A549 (cell line): Measurements from ENCODE around the gene GNG4. TPM values are rescaled to one million over a fixed set of nuclear protein-coding genes. Genes with fewer than 3 reads are reported as not detected.

Experiments used
- ATAC-seq, 2 experiments: fragments of 200-7000 bp in 1 of 2; fragments of >200 bp in 1 of 2; cut with Nextera tagmentation in 1 of 2; cut with Tn5 transposase in 1 of 2; 3 replicates each; pipeline versions ENCODE4 v1.8.0 to v1.9.1; 2018 to 2020; ENCODE audit warnings: mild to moderate bottlenecking in 1 of 2, moderate library complexity in 1 of 2
- CTCF ChIA-PET: fragments of 300-600 bp; sonication (Branson Sonifier 250); formaldehyde crosslinking; extraction: SDS; loops from one replicate; lab custom pipeline; 2021; ENCODE audit warnings: antibody characterized with exemption, inconsistent platforms; lab: Yijun Ruan, JAX
- POLR2A ChIA-PET: fragments of 350-600 bp; formaldehyde crosslinking; extraction: SDS; loops from one replicate; lab custom pipeline; 2021; ENCODE audit warnings: antibody characterized with exemption, inconsistent platforms; lab: Yijun Ruan, JAX
- DNase-seq, 2 experiments: peaks; one replicate each; pipeline versions ENCODE4 v3.0.0 to v3.0.0-alpha.2; 2011 to 2016; ENCODE audit warnings: low read depth in 1 of 2, low spot score in 1 of 2
- FAIRE-seq: peaks from 2 replicates; lab custom pipeline; 2011; peaks lifted over from hg19 to GRCh38; lab: Jason Lieb, UNC
- H3K27ac ChIP-seq, 2 experiments: fragments of >200 bp; sonication (Bioruptor Twin); formaldehyde crosslinking; 3 replicates each; pipeline ENCODE4 v1.5.1; 2016 to 2017
- H3K4me1 ChIP-seq: fragments of >200 bp; sonication (Bioruptor Twin); formaldehyde crosslinking; 3 replicates; pipeline ENCODE4 v1.6.1; 2016
- H3K4me2 ChIP-seq: fragments of >200 bp; sonication (Bioruptor Twin); formaldehyde crosslinking; 3 replicates; pipeline ENCODE4 v1.6.1; 2016
- H3K4me3 ChIP-seq: fragments of >200 bp; sonication (Bioruptor Twin); formaldehyde crosslinking; 3 replicates; pipeline ENCODE4 v1.5.1; 2016
- H3K9me3 ChIP-seq: fragments of >200 bp; sonication (Bioruptor Twin); formaldehyde crosslinking; 3 replicates; pipeline ENCODE4 v1.6.1; 2016
- BHLHE40 ChIP-seq: IDR thresholded peaks from 2 replicates; pipeline ENCODE4 v1.6.1; 2012; ENCODE audit warnings: low read depth, low read length, inconsistent platforms
- CBX8 ChIP-seq: fragments of 200-600 bp; sonication (generic); IDR thresholded peaks from 2 replicates; pipeline ENCODE4 v1.6.1; 2016
- CEBPB ChIP-seq, 2 experiments: fragments of >200 bp in 1 of 2; sonication (Bioruptor Twin) in 1 of 2; formaldehyde crosslinking in 1 of 2; IDR thresholded peaks; 2 replicates each; pipeline ENCODE4 v1.6.1; 2012 to 2016
- CHD4 ChIP-seq: fragments of 200-600 bp; sonication (generic); IDR thresholded peaks from 2 replicates; pipeline ENCODE4 v1.6.1; 2016; ENCODE audit warnings: antibody characterized with exemption, mild to moderate bottlenecking, borderline replicate concordance
- ESRRA ChIP-seq: fragments of 150-350 bp; IDR thresholded peaks from 2 replicates; pipeline ENCODE4 v1.6.1; 2014; ENCODE audit warnings: mild to moderate bottlenecking, low read length, borderline replicate concordance
- FOSL2 ChIP-seq, 2 experiments: fragments of 450-650 bp in 1 of 2; fragments of >200 bp in 1 of 2; sonication (Bioruptor Twin) in 1 of 2; formaldehyde crosslinking; IDR thresholded peaks; 2 replicates each; pipeline versions ENCODE4 v1.5.0 to v1.6.1; 2016 to 2020; ENCODE audit warnings: mild to moderate bottlenecking in 1 of 2, moderate library complexity in 1 of 2
- HDAC2 ChIP-seq: fragments of 200-600 bp; sonication (generic); IDR thresholded peaks from 2 replicates; pipeline ENCODE4 v1.6.1; 2016
- HOXA7 ChIP-seq: fragments of 250-450 bp; sonication (Bioruptor Pico); IDR thresholded peaks from 2 replicates; pipeline ENCODE4 v1.5.0; 2020; ENCODE audit warnings: mild to moderate bottlenecking, moderate library complexity
- KDM5A ChIP-seq: fragments of 200-600 bp; sonication (generic); IDR thresholded peaks from 2 replicates; pipeline ENCODE4 v1.6.1; 2016; ENCODE audit warnings: antibody characterized with exemption, mild to moderate bottlenecking
- MAFK ChIP-seq: fragments of 450-650 bp; IDR thresholded peaks from 2 replicates; pipeline ENCODE4 v1.6.1; 2014; ENCODE audit not compliant: partially characterized antibody
- NFE2L2 ChIP-seq: fragments of 150-350 bp; conservative IDR thresholded peaks from 2 replicates; pipeline ENCODE4 v1.6.1; 2014; ENCODE audit warnings: low read length
- PHF8 ChIP-seq: fragments of 200-600 bp; sonication (generic); IDR thresholded peaks from 2 replicates; pipeline ENCODE4 v1.6.1; 2016; ENCODE audit warnings: low read depth, mild to moderate bottlenecking, antibody characterized with exemption, moderate library complexity, borderline replicate concordance
- POLR2AphosphoS2 ChIP-seq: conservative IDR thresholded peaks from 2 replicates; pipeline ENCODE4 v1.6.1; 2012; ENCODE audit warnings: low read length, improper control_type of control experiment, inconsistent platforms
- RAD21 ChIP-seq, 2 experiments: fragments of >200 bp in 1 of 2; sonication (Bioruptor Twin) in 1 of 2; formaldehyde crosslinking in 1 of 2; IDR thresholded peaks in 1 of 2; conservative IDR thresholded peaks in 1 of 2; 2 replicates in 1 of 2; 3 replicates in 1 of 2; pipeline ENCODE4 v1.6.1; 2012 to 2018; ENCODE audit warnings: inconsistent platforms in 1 of 2
- RCOR1 ChIP-seq: fragments of 150-350 bp; IDR thresholded peaks from 2 replicates; pipeline ENCODE4 v1.6.1; 2014; ENCODE audit warnings: antibody characterized with exemption, low read length, low read depth
- RNF2 ChIP-seq: fragments of 200-600 bp; sonication (generic); IDR thresholded peaks from 2 replicates; pipeline ENCODE4 v1.6.1; 2016; ENCODE audit warnings: low read depth, mild to moderate bottlenecking, antibody characterized with exemption, moderate library complexity, borderline replicate concordance
- SREBF2 ChIP-seq: fragments of 450-650 bp; IDR thresholded peaks from 2 replicates; pipeline ENCODE4 v1.6.1; 2014; ENCODE audit warnings: mild to moderate bottlenecking, moderate library complexity
- TFCP2L1 ChIP-seq: fragments of 250-450 bp; sonication (Bioruptor Pico); IDR thresholded peaks from 2 replicates; pipeline ENCODE4 v1.5.0; 2021; ENCODE audit warnings: mild to moderate bottlenecking
- TP53 ChIP-seq: fragments of 250-450 bp; sonication (Bioruptor Pico); IDR thresholded peaks from 2 replicates; pipeline ENCODE4 v1.5.0; 2021; ENCODE audit warnings: mild to moderate bottlenecking, moderate library complexity
- ZFP36 ChIP-seq: fragments of 450-650 bp; IDR thresholded peaks from 2 replicates; pipeline ENCODE4 v1.6.1; 2014; ENCODE audit warnings: borderline replicate concordance; ENCODE audit not compliant: partially characterized antibody
- ZNF302 ChIP-seq: fragments of 250-450 bp; sonication (Bioruptor Pico); IDR thresholded peaks from 2 replicates; pipeline ENCODE4 v1.9.0; 2021; ENCODE audit warnings: inconsistent platforms, mild to moderate bottlenecking, moderate library complexity
- ZSCAN20 ChIP-seq: fragments of 250-450 bp; sonication (Bioruptor Pico); IDR thresholded peaks from 2 replicates; pipeline ENCODE4 v1.8.0; 2022; ENCODE audit warnings: mild to moderate bottlenecking, moderate library complexity
- WGBS: methylation state at CpG from one replicate; pipeline ENCODE4 v1.1.6; 2017; ENCODE audit errors: missing lambda C conversion rate; 5-methylcytosine and 5-hydroxymethylcytosine counted together
- polyA plus RNA-seq, 4 experiments: library from polyadenylated mRNA; depleted of rRNA in 3 of 4; stranded (reverse); fragments of >200 nt; fragmentation: RNase III in 1 of 4; extraction: RNeasy Plus Mini Kit Qiagen cat#74134 plus additional on column Dnase treatment in 1 of 4; gene quantifications; 2 replicates in 3 of 4; 3 replicates in 1 of 4; pipeline ENCODE4 v1.2.3, GENCODE V29; 2011 to 2017
- TF ChIP-seq, protein P1 (sequence below): fragments of 150-350 bp; IDR thresholded peaks from 2 replicates; pipeline ENCODE4 v1.6.1; 2014; ENCODE audit warnings: low read depth, mild to moderate bottlenecking, low read length
- TF ChIP-seq, protein P2 (sequence below): fragments of >200 bp; sonication (Bioruptor Twin); formaldehyde crosslinking; IDR thresholded peaks from 3 replicates; pipeline ENCODE4 v1.6.1; 2016
- TF ChIP-seq, protein P3 (sequence below): IDR thresholded peaks from 2 replicates; pipeline ENCODE4 v1.6.1; 2012

Gene GNG4
- polyA plus RNA-seq, 2 of the 4 experiments (the other 2 are of a cell fraction), result 10.5 to 16.3 TPM

DNA sequence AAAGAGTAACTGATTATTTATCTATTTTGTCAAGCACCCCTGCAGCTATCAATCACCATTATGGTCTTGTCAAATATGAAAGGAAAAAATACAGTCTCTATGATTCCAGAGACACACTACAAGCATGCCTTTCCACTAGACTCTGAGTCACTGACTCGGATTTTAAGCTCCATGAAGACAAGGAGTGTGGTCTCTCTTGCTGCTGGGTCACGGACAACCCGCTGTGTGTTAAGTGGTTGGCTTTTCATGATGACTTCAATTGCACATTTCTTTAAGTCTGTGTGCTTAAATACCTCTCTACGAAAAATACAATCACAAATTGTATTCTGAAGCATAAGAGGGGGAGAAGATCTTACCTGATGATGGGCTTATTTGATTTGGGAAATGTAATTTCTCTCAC is 14.0 kb upstream of the GNG4 start:
- no peaks in the 10 kb centered on the region for H3K9me3 ChIP-seq
- H3K4me1 ChIP-seq, result no peaks in the 10 kb centered on the region
- no peak overlapping the region for H3K4me2 ChIP-seq
- no peak overlapping the region for H3K4me3 ChIP-seq
- DNase-seq (no peak), FAIRE-seq (no peak), ATAC-seq (no peak)
- POLR2A ChIA-PET, result no interaction called here
- WGBS, result 77% methylated on average over 4 of the region's 4 CpGs
- CTCF ChIA-PET, result interaction anchor here (1.2 kb wide), 1 partner anchor 150 kb away, joined by 3 read pairs; no protein-coding TSS in a partner anchor
- no peak for TF ChIP-seq HOXA7 (CRISPR knock-in tag)
- TF ChIP-seq, protein P1, sequence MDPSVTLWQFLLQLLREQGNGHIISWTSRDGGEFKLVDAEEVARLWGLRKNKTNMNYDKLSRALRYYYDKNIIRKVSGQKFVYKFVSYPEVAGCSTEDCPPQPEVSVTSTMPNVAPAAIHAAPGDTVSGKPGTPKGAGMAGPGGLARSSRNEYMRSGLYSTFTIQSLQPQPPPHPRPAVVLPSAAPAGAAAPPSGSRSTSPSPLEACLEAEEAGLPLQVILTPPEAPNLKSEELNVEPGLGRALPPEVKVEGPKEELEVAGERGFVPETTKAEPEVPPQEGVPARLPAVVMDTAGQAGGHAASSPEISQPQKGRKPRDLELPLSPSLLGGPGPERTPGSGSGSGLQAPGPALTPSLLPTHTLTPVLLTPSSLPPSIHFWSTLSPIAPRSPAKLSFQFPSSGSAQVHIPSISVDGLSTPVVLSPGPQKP, result no peak
- no peak for TF ChIP-seq CBX8
- no peak for TF ChIP-seq KDM5A
- TF ChIP-seq, protein P2, sequence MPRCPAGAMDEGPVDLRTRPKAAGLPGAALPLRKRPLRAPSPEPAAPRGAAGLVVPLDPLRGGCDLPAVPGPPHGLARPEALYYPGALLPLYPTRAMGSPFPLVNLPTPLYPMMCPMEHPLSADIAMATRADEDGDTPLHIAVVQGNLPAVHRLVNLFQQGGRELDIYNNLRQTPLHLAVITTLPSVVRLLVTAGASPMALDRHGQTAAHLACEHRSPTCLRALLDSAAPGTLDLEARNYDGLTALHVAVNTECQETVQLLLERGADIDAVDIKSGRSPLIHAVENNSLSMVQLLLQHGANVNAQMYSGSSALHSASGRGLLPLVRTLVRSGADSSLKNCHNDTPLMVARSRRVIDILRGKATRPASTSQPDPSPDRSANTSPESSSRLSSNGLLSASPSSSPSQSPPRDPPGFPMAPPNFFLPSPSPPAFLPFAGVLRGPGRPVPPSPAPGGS, result no peak
- no peak for TF ChIP-seq RAD21 (conservative IDR thresholded peaks at IDR 0.05 in 1 of 2, IDR thresholded peaks at IDR 0.05 in 1 of 2)
- H3K27ac ChIP-seq, result no peak overlapping the region

DNA sequence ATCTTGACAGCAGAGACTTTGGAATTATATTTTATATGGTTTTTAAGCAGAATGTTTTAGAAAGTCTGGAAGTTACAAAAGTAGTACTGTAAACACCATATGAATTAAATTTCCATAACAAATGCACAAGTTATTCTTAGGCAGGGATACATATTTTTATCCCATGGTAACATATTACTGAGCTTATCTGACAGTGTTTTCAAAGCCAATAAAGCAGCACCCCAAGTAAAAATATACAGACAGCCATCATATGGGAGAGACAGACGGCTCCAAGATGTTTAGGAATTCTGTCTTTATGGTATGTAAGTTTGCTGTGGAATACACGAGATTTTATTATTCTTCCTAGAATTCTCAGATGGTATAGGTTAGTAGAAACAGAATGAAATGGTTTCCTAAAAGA is 12.0 kb upstream of the GNG4 start:
- CTCF ChIA-PET, result interaction anchor here (0.9 to 1.1 kb wide), 2 partner anchors 121 to 123 kb away, joined by 3 to 6 read pairs; no protein-coding TSS in a partner anchor
- H3K4me1 ChIP-seq, result no peaks in the 10 kb centered on the region

DNA sequence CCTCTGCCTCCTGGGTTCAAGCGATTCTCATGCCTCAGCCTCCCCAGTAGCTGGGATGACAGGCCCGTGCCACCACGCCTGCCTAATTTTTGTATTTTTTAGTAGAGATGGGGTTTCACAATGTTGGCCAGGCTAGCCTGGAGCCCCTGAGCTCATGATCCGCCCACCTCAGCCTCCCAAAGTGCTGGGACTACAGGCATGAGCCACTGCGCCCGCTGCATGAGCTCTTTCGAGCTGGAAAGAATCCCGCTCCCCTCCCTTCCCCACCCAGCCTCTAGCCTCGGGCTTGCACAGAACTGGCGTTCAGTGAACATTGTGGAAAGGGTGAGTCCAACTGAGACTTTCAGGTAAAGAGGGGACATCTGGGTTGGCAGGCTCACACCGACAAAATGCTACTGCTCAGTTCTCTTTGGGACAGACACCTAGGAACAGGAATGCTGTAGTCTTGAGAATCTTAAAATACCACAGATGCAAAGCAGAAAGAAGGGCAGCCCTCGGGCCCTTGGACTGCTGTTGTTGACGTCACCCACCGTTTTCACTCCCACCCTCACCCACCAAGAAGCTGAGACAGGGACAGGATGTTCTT is 9.7 kb upstream of the GNG4 start:
- Histone ChIP-seq H3K4me3 (no peak overlapping the region), H3K4me2 (no peak overlapping the region), H3K9me3 (no peaks in the 10 kb centered on the region), H3K4me1 (no peaks in the 10 kb centered on the region), H3K27ac (no peak overlapping the region)
- ATAC-seq (no peak), FAIRE-seq (no peak), DNase-seq (no peak)
- POLR2A ChIA-PET, result no interaction called here
- CTCF ChIA-PET, result interaction anchor here (0.6 to 1.4 kb wide), 4 partner anchors 17 to 136 kb away, joined by 3 read pairs; no protein-coding TSS in a partner anchor
- TF ChIP-seq HOXA7 (CRISPR knock-in tag) (no peak), ZSCAN20 (CRISPR knock-in tag) (no peak), RAD21 (conservative IDR thresholded peaks at IDR 0.05 in 1 of 2, IDR thresholded peaks at IDR 0.05 in 1 of 2) (no peak), TFCP2L1 (CRISPR knock-in tag) (no peak), TP53 (no peak), CHD4 (no peak), HDAC2 (no peak), NFE2L2 (no peak), ZNF302 (no peak), FOSL2 (IDR thresholded peaks at IDR 0.05) (no peak), FOSL2 (CRISPR knock-in tag; IDR thresholded peaks at IDR 0.05) (no peak), MAFK (no peak), SREBF2 (no peak), ESRRA (no peak), CEBPB (IDR thresholded peaks at IDR 0.05) (no peak), POLR2AphosphoS2 (no peak), PHF8 (no peak), ZFP36 (no peak)
- TF ChIP-seq, protein P2, result no peak
- TF ChIP-seq, protein P1, result no peak
- TF ChIP-seq, protein P3, sequence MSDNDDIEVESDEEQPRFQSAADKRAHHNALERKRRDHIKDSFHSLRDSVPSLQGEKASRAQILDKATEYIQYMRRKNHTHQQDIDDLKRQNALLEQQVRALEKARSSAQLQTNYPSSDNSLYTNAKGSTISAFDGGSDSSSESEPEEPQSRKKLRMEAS, result no peak
- 94% methylated on average over 14 of the region's 14 CpGs for WGBS

More for the DNA sequence above, 12.0 kb upstream of the GNG4 start:
- TF ChIP-seq TP53, result no peak
- TF ChIP-seq RNF2, result no peak
- no peak for TF ChIP-seq HOXA7 (CRISPR knock-in tag)
- TF ChIP-seq BHLHE40, result no peak
- no peak for TF ChIP-seq POLR2AphosphoS2
- no peak for TF ChIP-seq RCOR1
- 65% methylated on average over 2 of the region's 2 CpGs for WGBS
- Histone ChIP-seq H3K27ac (no peak overlapping the region), H3K9me3 (no peaks in the 10 kb centered on the region), H3K4me3 (no peak overlapping the region), H3K4me2 (no peak overlapping the region)
- FAIRE-seq, result no peak
- no peak for DNase-seq
- POLR2A ChIA-PET, result no interaction called here
- no peak for ATAC-seq
